Neural progenitor cell (in vitro differentiated cells): Measurements from ENCODE around the gene SLC1A1.

ENCODE experiments used
- EZH2 ChIP-seq: fragments of 200-600 bp; sonication (generic); IDR thresholded peaks from 2 replicates; pipeline ENCODE4 v1.6.1; 2017; ENCODE audit warnings: antibody characterized with exemption, mild to moderate bottlenecking, moderate library complexity
- EZH2phosphoT487 ChIP-seq: fragments of 200-600 bp; sonication (generic); IDR thresholded peaks from 2 replicates; pipeline ENCODE4 v1.6.1; 2017; ENCODE audit warnings: antibody characterized with exemption
- TF ChIP-seq, protein P1 (sequence below): fragments of 200-600 bp; sonication (generic); IDR thresholded peaks from 2 replicates; pipeline ENCODE4 v1.5.1; 2017; ENCODE audit warnings: antibody characterized with exemption, mild to moderate bottlenecking

DNA sequence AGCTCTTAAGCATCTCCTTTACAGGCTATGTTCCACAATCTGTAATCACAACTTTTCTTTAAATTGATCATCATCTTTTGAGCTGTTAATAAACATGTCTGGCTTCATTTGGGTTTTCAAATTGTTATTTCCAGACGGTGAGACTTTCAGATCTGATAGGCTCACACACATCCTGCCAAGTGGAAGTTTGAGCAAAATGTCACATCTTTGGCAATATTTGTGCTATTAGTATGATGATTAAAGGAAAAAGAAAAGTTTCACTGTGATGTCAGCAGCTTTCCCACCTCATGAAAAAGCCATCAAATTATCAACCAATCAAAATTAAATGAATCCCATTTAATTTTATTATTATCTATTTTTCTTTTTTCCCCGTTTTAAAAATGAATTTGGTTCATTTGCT is 29.8 kb downstream of the SLC1A1 start:
- TF ChIP-seq, protein P1, sequence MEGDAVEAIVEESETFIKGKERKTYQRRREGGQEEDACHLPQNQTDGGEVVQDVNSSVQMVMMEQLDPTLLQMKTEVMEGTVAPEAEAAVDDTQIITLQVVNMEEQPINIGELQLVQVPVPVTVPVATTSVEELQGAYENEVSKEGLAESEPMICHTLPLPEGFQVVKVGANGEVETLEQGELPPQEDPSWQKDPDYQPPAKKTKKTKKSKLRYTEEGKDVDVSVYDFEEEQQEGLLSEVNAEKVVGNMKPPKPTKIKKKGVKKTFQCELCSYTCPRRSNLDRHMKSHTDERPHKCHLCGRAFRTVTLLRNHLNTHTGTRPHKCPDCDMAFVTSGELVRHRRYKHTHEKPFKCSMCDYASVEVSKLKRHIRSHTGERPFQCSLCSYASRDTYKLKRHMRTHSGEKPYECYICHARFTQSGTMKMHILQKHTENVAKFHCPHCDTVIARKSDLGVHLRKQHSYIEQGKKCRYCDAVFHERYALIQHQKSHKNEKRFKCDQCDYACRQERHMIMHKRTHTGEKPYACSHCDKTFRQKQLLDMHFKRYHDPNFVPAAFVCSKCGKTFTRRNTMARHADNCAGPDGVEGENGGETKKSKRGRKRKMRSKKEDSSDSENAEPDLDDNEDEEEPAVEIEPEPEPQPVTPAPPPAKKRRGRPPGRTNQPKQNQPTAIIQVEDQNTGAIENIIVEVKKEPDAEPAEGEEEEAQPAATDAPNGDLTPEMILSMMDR, result no peak
- TF ChIP-seq EZH2phosphoT487 (no peak), EZH2 (no peak)
